SK-N-SH (cell line): Measurements from ENCODE around the gene SPTAN1.

Experiments used
- CTCF ChIP-seq: fragments of 200-600 bp; sonication (generic); IDR thresholded peaks from 2 replicates; pipeline ENCODE4 v1.6.1; 2017; ENCODE audit warnings: antibody characterized with exemption, mild to moderate bottlenecking, moderate library complexity
- EP300 ChIP-seq, 2 experiments: IDR thresholded peaks; 2 replicates each; pipeline versions ENCODE4 v1.4.0 to v1.6.1; 2012; ENCODE audit warnings: borderline replicate concordance in 1 of 2, low read depth in 1 of 2, low read length in 1 of 2
- GABPA ChIP-seq: IDR thresholded peaks from 2 replicates; pipeline ENCODE4 v1.4.0; 2012; ENCODE audit warnings: low read depth, mild to moderate bottlenecking
- JUND ChIP-seq: IDR thresholded peaks from 2 replicates; pipeline ENCODE4 v1.4.0; 2012
- POLR2AphosphoS5 ChIP-seq: IDR thresholded peaks from 2 replicates; pipeline ENCODE4 v1.6.1; 2012; ENCODE audit warnings: low read depth, low read length

GRCh38 chr9:128625391-128626146 lies 73.2 kb downstream of the SPTAN1 start:
- TF ChIP-seq CTCF (no peak), POLR2AphosphoS5 (no peak), EP300 (IDR thresholded peaks at IDR 0.05; ENCODE audit: borderline replicate concordance in 1 of 2, low read depth in 1 of 2, low read length in 1 of 2) (no peak), JUND (no peak), GABPA (no peak)
